ENCODE measurements around the gene RPL9.

RPL9 gene

GRCh38 chr4:39446483-39446841, 12.3 kb downstream of the RPL9 start:
- Histone ChIP-seq H3K4me3 (peak overlapping the region; percentile 38 to 50), H3K27me3 (no peaks in the 10 kb centered on the region), H3K9me3 (no peaks in the 10 kb centered on the region), H3K4me1 (peaks cover 0 to 12% (median 8%) of the 10 kb centered on the region in 4 donors), H3K36me3 (peaks cover 2 to 30% (median 10%) of the 10 kb centered on the region in 3 donors), H3K27ac (no peak overlapping the region)
- no peak for DNase-seq
- intact Hi-C loops (cut with DNase I; ENCODE audit: low total_unique reads), result no loop called here
- TF ChIP-seq CTCF (IDR thresholded peaks at IDR 0.05), result no peak

GRCh38 chr4:39442998-39443397, 15.7 kb downstream of the RPL9 start:
- Histone ChIP-seq H3K27me3 (peaks cover 0 to 3% of the 10 kb centered on the region in 2 donors), H3K36me3 (no peaks in the 10 kb centered on the region), H3K4me1 (peaks cover 0 to 12% (median 8%) of the 10 kb centered on the region in 4 donors), H3K4me3 (no peak overlapping the region), H3K27ac (no peak overlapping the region), H3K9me3 (no peaks in the 10 kb centered on the region)
- no peak for DNase-seq
- intact Hi-C loops (cut with DNase I; ENCODE audit: low total_unique reads), result no loop called here
- no peak for TF ChIP-seq CTCF (IDR thresholded peaks at IDR 0.05)

GRCh38 chr4:39441593-39441992, 17.1 kb downstream of the RPL9 start:
- Histone ChIP-seq H3K4me3 (no peak overlapping the region), H3K36me3 (no peaks in the 10 kb centered on the region), H3K9me3 (no peaks in the 10 kb centered on the region), H3K27ac (no peak overlapping the region), H3K27me3 (peaks cover 0 to 3% of the 10 kb centered on the region in 2 donors), H3K4me1 (peaks cover 0 to under 1% (median 0%) of the 10 kb centered on the region in 4 donors)
- DNase-seq, result no peak
- intact Hi-C loops (cut with DNase I; ENCODE audit: low total_unique reads), result no loop called here
- TF ChIP-seq CTCF (IDR thresholded peaks at IDR 0.05), result no peak

GRCh38 chr4:39435659-39436563, 22.8 kb downstream of the RPL9 start:
- Histone ChIP-seq H3K4me3 (no peak overlapping the region), H3K27me3 (peaks cover 0 to 3% of the 10 kb centered on the region in 2 donors), H3K4me1 (no peaks in the 10 kb centered on the region), H3K27ac (no peak overlapping the region), H3K36me3 (no peaks in the 10 kb centered on the region), H3K9me3 (no peaks in the 10 kb centered on the region)
- no peak for DNase-seq
- intact Hi-C loops (cut with DNase I; ENCODE audit: low total_unique reads), result no loop called here
- no peak for TF ChIP-seq CTCF (IDR thresholded peaks at IDR 0.05)

- no peak for TF ChIP-seq CTCF (IDR thresholded peaks at IDR 0.05)
- no peaks in the 10 kb centered on the region for H3K9me3 ChIP-seq
- H3K36me3 ChIP-seq, result no peaks in the 10 kb centered on the region
- no peak overlapping the region for H3K27ac ChIP-seq
- intact Hi-C loops (cut with DNase I; ENCODE audit: low total_unique reads), result no loop called here
- no peaks in the 10 kb centered on the region for H3K4me1 ChIP-seq
- H3K27me3 ChIP-seq, result no peaks in the 10 kb centered on the region
- DNase-seq, result no peak
- no peak overlapping the region for H3K4me3 ChIP-seq
Observed at GRCh38 chr4:39433878-39434492, 24.7 kb downstream of the RPL9 start.

All from tibial artery (tissue), 4 donors.